ENCODE data around the gene FLNB. TPM values are rescaled to one million over a fixed set of nuclear protein-coding genes. Genes with fewer than 3 reads are reported as not detected.
A peak's percentile ranks its signal among the peaks of the same experiment; 100 is the strongest.

The FLNB gene
- total RNA-seq, 4 donors from 2014 or later, result 116 to 533 (median 439) TPM

- H3K4me1 ChIP-seq, result peaks cover 0 to 9% (median 0%) of the 10 kb centered on the region in 4 donors
- H3K9me3 ChIP-seq, result no peaks in the 10 kb centered on the region
- no peak for TF ChIP-seq CTCF (IDR thresholded peaks at IDR 0.05)
- no peak for TF ChIP-seq POLR2A (IDR thresholded peaks at IDR 0.05)
- H3K36me3 ChIP-seq, result no peaks in the 10 kb centered on the region
- H3K27ac ChIP-seq, result no peak overlapping the region
- H3K27me3 ChIP-seq, result no peaks in the 10 kb centered on the region
- no peak overlapping the region for H3K4me3 ChIP-seq
- no peak for DNase-seq
Observed at GRCh38 chr3:58184982-58185360, 176.7 kb downstream of the FLNB start.

DNA sequence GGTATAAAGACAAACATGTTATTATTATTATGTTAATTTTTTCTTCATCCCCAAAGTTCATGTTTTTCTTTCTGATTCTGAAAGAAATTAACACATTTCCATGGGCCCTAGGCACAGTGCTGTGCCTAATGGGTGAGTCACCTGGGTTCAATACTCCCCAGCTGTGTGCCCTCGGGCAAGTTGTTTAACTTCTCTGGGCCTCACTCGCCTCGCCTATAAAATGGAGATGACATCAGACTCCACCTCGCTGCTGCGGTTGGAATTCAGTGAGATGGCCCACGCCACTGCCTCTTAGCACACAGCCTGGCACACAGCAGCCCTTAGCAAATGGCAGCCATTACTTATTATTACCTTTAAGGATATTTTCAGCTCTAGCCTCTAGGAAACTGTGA is 179.9 kb downstream of the FLNB start:
- TF ChIP-seq POLR2A (IDR thresholded peaks at IDR 0.05) (no peak), CTCF (IDR thresholded peaks at IDR 0.05) (no peak)
- H3K27me3 ChIP-seq, result no peaks in the 10 kb centered on the region
- H3K4me1 ChIP-seq, result no peaks in the 10 kb centered on the region
- H3K4me3 ChIP-seq, result no peak overlapping the region
- no peaks in the 10 kb centered on the region for H3K9me3 ChIP-seq
- H3K36me3 ChIP-seq, result no peaks in the 10 kb centered on the region
- DNase-seq, result no peak
- H3K27ac ChIP-seq, result no peak overlapping the region

GRCh38 chr3:58188921-58189451 is 180.8 kb downstream of the FLNB start:
- DNase-seq, result no peak
- no peaks in the 10 kb centered on the region for H3K27me3 ChIP-seq
- peak overlapping the region in 1 of 4 donors; percentile 10 for H3K27ac ChIP-seq
- no peaks in the 10 kb centered on the region for H3K4me1 ChIP-seq
- no peak overlapping the region for H3K4me3 ChIP-seq
- H3K36me3 ChIP-seq, result no peaks in the 10 kb centered on the region
- no peaks in the 10 kb centered on the region for H3K9me3 ChIP-seq
- no peak for TF ChIP-seq POLR2A (IDR thresholded peaks at IDR 0.05)
- no peak for TF ChIP-seq CTCF (IDR thresholded peaks at IDR 0.05)

- no peaks in the 10 kb centered on the region for H3K9me3 ChIP-seq
- no peak for DNase-seq
- no peaks in the 10 kb centered on the region for H3K4me1 ChIP-seq
- H3K27me3 ChIP-seq, result no peaks in the 10 kb centered on the region
- no peak overlapping the region for H3K27ac ChIP-seq
- TF ChIP-seq POLR2A (IDR thresholded peaks at IDR 0.05) (no peak), CTCF (IDR thresholded peaks at IDR 0.05) (no peak)
- H3K36me3 ChIP-seq, result no peaks in the 10 kb centered on the region
- H3K4me3 ChIP-seq, result no peak overlapping the region
Observed at GRCh38 chr3:58189691-58190090, 181.5 kb downstream of the FLNB start.

- no peak for DNase-seq
- Histone ChIP-seq H3K27ac (no peak overlapping the region), H3K9me3 (no peaks in the 10 kb centered on the region), H3K4me3 (no peak overlapping the region), H3K36me3 (no peaks in the 10 kb centered on the region), H3K4me1 (no peaks in the 10 kb centered on the region), H3K27me3 (no peaks in the 10 kb centered on the region)
- TF ChIP-seq CTCF (IDR thresholded peaks at IDR 0.05) (no peak), POLR2A (IDR thresholded peaks at IDR 0.05) (no peak)
Observed at GRCh38 chr3:58190291-58190690, 182.1 kb downstream of the FLNB start.

GRCh38 chr3:58190882-58191281 is 182.7 kb downstream of the FLNB start:
- no peak for DNase-seq
- Histone ChIP-seq H3K27ac (no peak overlapping the region), H3K9me3 (no peaks in the 10 kb centered on the region), H3K27me3 (no peaks in the 10 kb centered on the region), H3K4me3 (no peak overlapping the region), H3K36me3 (no peaks in the 10 kb centered on the region), H3K4me1 (no peaks in the 10 kb centered on the region)
- TF ChIP-seq POLR2A (IDR thresholded peaks at IDR 0.05) (no peak), CTCF (IDR thresholded peaks at IDR 0.05) (no peak)

All from Peyer's patch (tissue), 4 donors.